SK-N-SH treated with all-trans-retinoic acid at 6 μM for 48 hours (cell line): ENCODE measurements around the gene KLF2.

ENCODE experiments used
- ARNTL ChIP-seq: fragments of 450-650 bp; formaldehyde crosslinking; IDR thresholded peaks from 2 replicates; pipeline ENCODE4 v1.5.0; 2020; ENCODE audit warnings: low read depth, mild to moderate bottlenecking, moderate library complexity, borderline replicate concordance
- ISL1 ChIP-seq: fragments of 250-450 bp; sonication (Bioruptor Pico); IDR thresholded peaks from 2 replicates; pipeline ENCODE4 v2.1.2; 2022; ENCODE audit warnings: mild to moderate bottlenecking, moderate library complexity
- TF ChIP-seq, protein P1 (sequence below): fragments of 250-450 bp; sonication (Bioruptor Pico); IDR thresholded peaks from 2 replicates; pipeline ENCODE4 v1.5.1; 2021; ENCODE audit warnings: mild to moderate bottlenecking, moderate library complexity
- TF ChIP-seq, protein P2 (sequence below): fragments of 250-450 bp; sonication (Bioruptor Pico); IDR thresholded peaks from 2 replicates; pipeline ENCODE4 v1.8.0; 2020; ENCODE audit warnings: mild to moderate bottlenecking, moderate library complexity, borderline replicate concordance

DNA sequence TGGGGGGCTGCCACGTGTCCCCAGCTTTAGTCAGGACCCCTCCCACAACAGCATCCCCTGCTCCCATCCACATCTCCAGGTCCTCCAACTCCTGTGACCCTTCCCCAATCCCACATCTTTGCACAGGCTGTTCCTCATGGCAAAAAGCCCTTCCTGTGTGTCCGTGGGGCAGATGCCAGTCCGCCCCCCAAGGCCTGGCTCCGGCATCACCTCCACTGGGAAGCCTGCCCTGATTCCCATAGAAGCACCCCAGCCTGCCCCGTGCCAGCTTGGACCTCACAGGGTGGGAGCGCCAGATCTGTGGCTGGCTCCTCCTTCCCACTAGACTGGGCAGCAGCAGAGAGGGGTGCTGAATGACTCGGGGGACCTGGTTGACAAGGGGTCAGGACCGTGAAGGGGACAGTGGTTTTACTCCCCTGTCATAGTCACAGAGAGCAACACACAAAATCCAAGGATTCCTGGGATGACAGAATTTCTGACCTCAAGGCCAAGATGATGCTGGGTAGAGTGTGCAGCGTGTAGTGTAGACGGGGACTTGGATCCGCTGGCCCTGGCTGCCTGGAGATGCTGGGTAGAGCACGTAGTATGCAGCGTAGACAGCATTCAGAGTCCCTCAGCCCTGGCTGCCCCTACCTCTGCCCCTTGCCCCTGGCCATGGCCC lies 13.3 kb downstream of the KLF2 start:
- no peak for TF ChIP-seq ARNTL (CRISPR knock-in tag)
- no peak for TF ChIP-seq ISL1 (CRISPR knock-in tag)
- TF ChIP-seq, protein P1, sequence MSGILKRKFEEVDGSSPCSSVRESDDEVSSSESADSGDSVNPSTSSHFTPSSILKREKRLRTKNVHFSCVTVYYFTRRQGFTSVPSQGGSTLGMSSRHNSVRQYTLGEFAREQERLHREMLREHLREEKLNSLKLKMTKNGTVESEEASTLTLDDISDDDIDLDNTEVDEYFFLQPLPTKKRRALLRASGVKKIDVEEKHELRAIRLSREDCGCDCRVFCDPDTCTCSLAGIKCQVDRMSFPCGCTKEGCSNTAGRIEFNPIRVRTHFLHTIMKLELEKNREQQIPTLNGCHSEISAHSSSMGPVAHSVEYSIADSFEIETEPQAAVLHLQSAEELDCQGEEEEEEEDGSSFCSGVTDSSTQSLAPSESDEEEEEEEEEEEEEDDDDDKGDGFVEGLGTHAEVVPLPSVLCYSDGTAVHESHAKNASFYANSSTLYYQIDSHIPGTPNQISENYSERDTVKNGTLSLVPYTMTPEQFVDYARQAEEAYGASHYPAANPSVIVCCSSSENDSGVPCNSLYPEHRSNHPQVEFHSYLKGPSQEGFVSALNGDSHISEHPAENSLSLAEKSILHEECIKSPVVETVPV (CRISPR knock-in tag) = no peak
- TF ChIP-seq, protein P2, sequence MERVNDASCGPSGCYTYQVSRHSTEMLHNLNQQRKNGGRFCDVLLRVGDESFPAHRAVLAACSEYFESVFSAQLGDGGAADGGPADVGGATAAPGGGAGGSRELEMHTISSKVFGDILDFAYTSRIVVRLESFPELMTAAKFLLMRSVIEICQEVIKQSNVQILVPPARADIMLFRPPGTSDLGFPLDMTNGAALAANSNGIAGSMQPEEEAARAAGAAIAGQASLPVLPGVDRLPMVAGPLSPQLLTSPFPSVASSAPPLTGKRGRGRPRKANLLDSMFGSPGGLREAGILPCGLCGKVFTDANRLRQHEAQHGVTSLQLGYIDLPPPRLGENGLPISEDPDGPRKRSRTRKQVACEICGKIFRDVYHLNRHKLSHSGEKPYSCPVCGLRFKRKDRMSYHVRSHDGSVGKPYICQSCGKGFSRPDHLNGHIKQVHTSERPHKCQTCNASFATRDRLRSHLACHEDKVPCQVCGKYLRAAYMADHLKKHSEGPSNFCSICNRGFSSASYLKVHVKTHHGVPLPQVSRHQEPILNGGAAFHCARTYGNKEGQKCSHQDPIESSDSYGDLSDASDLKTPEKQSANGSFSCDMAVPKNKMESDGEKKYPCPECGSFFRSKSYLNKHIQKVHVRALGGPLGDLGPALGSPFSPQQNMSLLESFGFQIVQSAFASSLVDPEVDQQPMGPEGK (CRISPR knock-in tag) = no peak
